Adrenal gland (tissue), 12 donors: ENCODE results near the gene NOP16. TPM values are rescaled to one million over a fixed set of nuclear protein-coding genes. Genes with fewer than 3 reads are reported as not detected.

ENCODE experiments used
- DNase-seq, 7 donors: peaks; one replicate each; pipeline ENCODE4 v3.0.0-alpha.2; 2019 to 2020
- H3K27ac ChIP-seq, 5 donors: fragments of 200-600 bp; sonication (generic) in 4 of 5; 1 replicate in 3 of 5; 2 replicates in 2 of 5; pipeline versions ENCODE4 v1.5.1 to v1.8.0; 2016 to 2020; ENCODE audit warnings: mild to moderate bottlenecking in 1 of 5
- H3K27me3 ChIP-seq: fragments of 200-600 bp; 2 replicates; pipeline ENCODE4 v1.8.0; 2021
- H3K36me3 ChIP-seq, 2 donors: fragments of 200-600 bp; replicated peaks in 1 of 2; 1 replicate in 1 of 2; 2 replicates in 1 of 2; pipeline versions ENCODE4 v1.5.1 to v1.8.0; 2018 to 2022
- H3K4me1 ChIP-seq, 2 donors: fragments of 200-600 bp; replicated peaks in 1 of 2; 1 replicate in 1 of 2; 2 replicates in 1 of 2; pipeline versions ENCODE4 v1.5.1 to v1.8.0; 2018 to 2021
- H3K4me3 ChIP-seq, 4 donors: fragments of 200-600 bp; sonication (generic) in 3 of 4; one replicate each; pipeline ENCODE4 v1.5.1; 2016 to 2018
- H3K9me3 ChIP-seq, 3 donors: fragments of 200-600 bp; sonication (generic) in 1 of 3; replicated peaks in 1 of 3; 1 replicate in 2 of 3; 2 replicates in 1 of 3; pipeline versions ENCODE4 v1.5.1 to v1.8.0; 2016 to 2021
- CTCF ChIP-seq, 6 experiments: fragments of 450-650 bp in 4 of 6; fragments of 200-600 bp in 2 of 6; sonication (generic) in 1 of 6; IDR thresholded peaks; 1 replicate in 5 of 6; 2 replicates in 1 of 6; pipeline versions ENCODE4 v1.5.1 to v1.8.0; 2016 to 2021; ENCODE audit warnings: antibody characterized with exemption in 6 of 6, mild to moderate bottlenecking in 2 of 6, moderate library complexity in 1 of 6
- POLR2A ChIP-seq, 2 donors: fragments of 450-650 bp; IDR thresholded peaks; one replicate each; pipeline ENCODE4 v1.6.1; 2017; ENCODE audit warnings: antibody characterized with exemption in 2 of 2, mild to moderate bottlenecking in 2 of 2, moderate library complexity in 1 of 2
- WGBS, 4 donors: extraction: QIAGEN DNeasy Blood & Tissue Kit in 2 of 4; methylation state at CpG; one replicate each; pipeline versions ENCODE4 v1.1.5 to v1.1.7; 2013 to 2017; 5-methylcytosine and 5-hydroxymethylcytosine counted together
- intact Hi-C, 2 donors: fragments of 100-400 bp; cut with DNase I; formaldehyde crosslinking; loops; one replicate each; pipeline versions ENCODE4 v1.14.1 to v1.15.0; 2022 to 2023
- polyA plus RNA-seq, 3 donors: library from polyadenylated mRNA; stranded (reverse); fragments of 200-250 nt in 2 of 3; fragments of 350-450 nt in 1 of 3; fragmentation: Illumina TruSeq in 1 of 3; extraction: RNeasy Lipid Tissue Mini Kit (QIAGEN cat#74804) in 1 of 3; gene quantifications; one replicate each; pipeline ENCODE4 v1.2.3, GENCODE V29; 2013 to 2014
- total RNA-seq, 9 donors: library from RNA; depleted of rRNA in 4 of 9; stranded (reverse); fragments of >200 nt in 4 of 9; fragments of 120-200 nt in 1 of 9; fragmentation: NEBNext Ultra II Directional in 1 of 9; extraction: Animal tissue kit (Norgen Biotek cat#: 25700) in 1 of 9; gene quantifications; one replicate each; pipeline versions ENCODE4 v1.1.0 to v1.2.4, GENCODE V29; 2013 to 2023
- donor health status: healthy with polysubstance abuse.
- donor health status: Bipolar disorder and iron deficiency.
- donor health status: DM: yes; HTN: yes; CAD: no.
- donor health status: DM: no; HTN: no; CAD: no.
- donor health status: DM: no; HTN: no; CAD: no.
- donor health status: DM: yes; HTN: yes; CAD: no.

NOP16 gene
- total and polyA plus RNA-seq, 12 donors: 6.2 to 62.1 (median 26.5) TPM

GRCh38 chr5:176365351-176366231, 22.8 kb downstream of the NOP16 start, which contains the start of gene ARL10:
Gene ARL10, plus strand, starts transcription at chr5:176365487. Its CDS starts 77 bp downstream, at chr5:176365564.
- Histone ChIP-seq H3K9me3 (no peaks in the 10 kb centered on the region), H3K4me1 (peaks cover 2 to 17% of the 10 kb centered on the region in 2 donors), H3K4me3 (peak within 1 kb of the TSS; percentile 19 to 81 (median 54)), H3K36me3 (peaks cover 0 to 14% of the 10 kb centered on the region in 2 donors), H3K27me3 (no peaks in the 10 kb centered on the region), H3K27ac (peak within 1 kb of the TSS in 2 of 5 donors; percentile 54 to 59)
- intact Hi-C loops: no loop called here
- no peak for TF ChIP-seq POLR2A (IDR thresholded peaks at IDR 0.05)
- TF ChIP-seq CTCF (IDR thresholded peaks at IDR 0.05): no peak
- WGBS, 4 donors: 3 to 7% (median 4%) methylated on average over 21 to 108 of the region's 108 CpGs
- peak in 3 of 7 donors; percentile 21 to 49 (median 32) for DNase-seq

- Histone ChIP-seq H3K27me3 (no peaks in the 10 kb centered on the region), H3K9me3 (no peaks in the 10 kb centered on the region), H3K4me3 (peak overlapping the region; percentile 19 to 81 (median 54)), H3K27ac (peak overlapping the region in 2 of 5 donors; percentile 54 to 59), H3K36me3 (peaks cover 0 to 8% of the 10 kb centered on the region in 2 donors), H3K4me1 (peaks cover 6 to 24% of the 10 kb centered on the region in 2 donors)
- 25 to 72% (median 27%) methylated on average over 9 to 28 of the region's 28 CpGs for WGBS, 4 donors
- DNase-seq: no peak
- intact Hi-C loops: no loop called here
- TF ChIP-seq CTCF (IDR thresholded peaks at IDR 0.05): no peak
Measured at GRCh38 chr5:176364765-176365350, 23.5 kb downstream of the NOP16 start.

DNA sequence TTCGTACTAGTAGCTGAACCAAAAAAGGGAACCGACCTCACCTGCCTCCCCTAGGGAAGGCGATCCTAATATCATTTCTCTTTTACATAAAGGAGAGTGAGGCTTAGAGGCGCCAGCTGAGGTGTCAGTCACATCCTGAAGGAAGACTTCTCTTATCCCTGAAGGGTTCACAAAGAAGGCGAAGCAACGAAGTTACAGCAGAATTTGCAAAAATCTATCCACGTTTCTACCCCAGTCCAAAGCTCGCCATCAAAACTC, 26.2 kb downstream of the NOP16 start:
- Histone ChIP-seq H3K4me1 (peaks cover 6 to 29% of the 10 kb centered on the region in 2 donors), H3K27ac (peak overlapping the region in 2 of 5 donors; percentile 82 to 85), H3K4me3 (peak overlapping the region in 2 of 4 donors; percentile 78 to 82), H3K9me3 (no peaks in the 10 kb centered on the region), H3K27me3 (no peaks in the 10 kb centered on the region), H3K36me3 (peaks cover 0 to 18% of the 10 kb centered on the region in 2 donors)
- intact Hi-C loops: no loop called here
- DNase-seq: no peak
- TF ChIP-seq POLR2A (IDR thresholded peaks at IDR 0.05) (no peak), CTCF (IDR thresholded peaks at IDR 0.05) (no peak)
- WGBS, 4 donors: 69 to 87% (median 75%) methylated on average over 8 of the region's 8 CpGs

DNA sequence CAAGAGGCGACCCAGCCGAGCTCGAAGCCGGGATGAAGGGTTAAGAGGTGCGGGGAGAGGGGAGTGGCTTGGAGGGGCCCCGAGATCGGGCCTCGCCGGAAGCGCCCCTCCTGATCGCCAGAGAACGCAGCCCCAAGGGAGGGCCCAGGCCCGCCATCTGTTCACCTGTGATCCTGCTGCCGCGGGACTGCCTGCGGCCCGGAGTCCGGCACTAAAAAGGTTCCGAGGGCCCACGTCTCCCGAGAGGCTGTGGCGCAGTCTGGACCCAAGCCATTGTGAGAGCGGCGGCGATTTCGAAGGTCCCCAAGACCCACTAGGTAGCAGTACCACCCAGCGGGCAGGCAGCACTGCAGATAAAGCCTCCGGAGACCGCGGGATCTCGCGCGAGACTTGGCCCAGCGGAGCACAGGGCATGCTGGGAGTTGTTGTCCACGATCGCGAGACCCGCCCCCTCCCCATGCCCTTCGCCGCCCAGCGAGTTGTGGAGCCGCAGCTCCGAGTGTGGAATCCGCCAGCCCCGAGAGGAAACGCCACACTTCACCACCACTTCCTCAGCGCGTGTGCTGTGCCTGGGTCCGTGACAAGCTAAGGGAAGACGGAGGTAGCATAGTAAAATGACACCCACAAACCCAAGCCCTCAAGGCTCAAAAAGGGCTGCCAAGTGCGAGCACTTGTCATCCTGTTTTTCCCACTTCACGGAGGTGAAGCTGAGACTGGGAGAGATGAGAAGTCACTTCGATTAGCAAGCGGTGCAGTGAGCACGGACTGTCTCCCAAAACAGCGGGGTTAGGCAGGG, 26.8 kb downstream of the NOP16 start, which contains the start of gene KIAA1191:
KIAA1191 (minus strand) TSS at position 328 of the 796 bp plus-strand sequence. CDS start 2,256 bp downstream, outside the sequence.
- H3K27me3 ChIP-seq: no peaks in the 10 kb centered on the region
- TF ChIP-seq POLR2A (IDR thresholded peaks at IDR 0.05): peak; percentile 84 to 91
- no peak for TF ChIP-seq CTCF (IDR thresholded peaks at IDR 0.05)
- H3K4me1 ChIP-seq: peaks cover 6 to 29% of the 10 kb centered on the region in 2 donors
- 1 to 3% (median 2%) methylated on average over 19 to 56 of the region's 56 CpGs for WGBS, 4 donors
- intact Hi-C loops: no loop called here
- H3K9me3 ChIP-seq: no peaks in the 10 kb centered on the region
- H3K4me3 ChIP-seq: peak within 1 kb of the TSS; percentile 78 to 92 (median 80)
- H3K36me3 ChIP-seq: peaks cover 0 to 22% of the 10 kb centered on the region in 2 donors
- H3K27ac ChIP-seq: peak within 1 kb of the TSS; percentile 15 to 85 (median 79)
- DNase-seq: peak; percentile 93 to 98 (median 96)
